Right ventricle myocardium inferior (tissue), 1 donor: Measurements from ENCODE around the gene PARP9. TPM values are rescaled to one million over a fixed set of nuclear protein-coding genes. Genes with fewer than 3 reads are reported as not detected.

Experiments
- ATAC-seq: fragments of 200-7000 bp; cut with Tn5 transposase; one replicate; pipeline ENCODE4 v1.9.1; 2020; ENCODE audit warnings: mild to moderate bottlenecking, moderate library complexity
- DNase-seq: peaks from one replicate; pipeline ENCODE4 v3.0.0; 2021; ENCODE audit errors: missing footprints
- intact Hi-C: fragments of 100-400 bp; cut with DNase I; formaldehyde crosslinking; loops from one replicate; pipeline ENCODE4 v1.11.0; 2022
- long read RNA-seq: library from polyadenylated mRNA; unstranded; transcript quantifications from one replicate; pipeline ENCODE4 v2.0.0, GENCODE V29; 2021
- total RNA-seq: library from RNA; stranded (reverse); fragmentation: NEBNext Ultra II Directional; extraction: Animal tissue kit (Norgen Biotek cat#: 25700); gene quantifications from one replicate; pipeline ENCODE4 v1.2.1, GENCODE V29; 2021
- donor health status: DM: no; HTN: yes; CAD: no; lungs with severe emphysema.

Gene PARP9
- 14.0 TPM for total RNA-seq
- long read RNA-seq, partial matches to known transcripts = 0 of 7 reads
- long read RNA-seq, other reads (novel, unspliced or antisense) = 6 of 7 reads

GRCh38 chr3:122564155-122564912 lies at the start of gene PARP9, which contains the start of gene DTX3L:
Gene PARP9, minus strand, starts transcription at chr3:122564300. Its CDS starts 4,680 bp downstream, at chr3:122559620.
Gene DTX3L, plus strand, starts transcription at chr3:122564338. Its CDS starts 89 bp downstream, at chr3:122564427.
- peak; percentile 93 for DNase-seq
- peak; percentile 97 for ATAC-seq
- intact Hi-C loops = loop anchor here (1.0 to 10.0 kb wide), 2 partner anchors 115 to 230 kb away; partner anchors contain the start of genes HSPBAP1 and SLC49A4

GRCh38 chr3:122612696-122613095 lies 48.6 kb upstream of the PARP9 start:
- intact Hi-C loops = no loop called here
- no peak for DNase-seq
- ATAC-seq = no peak

DNA sequence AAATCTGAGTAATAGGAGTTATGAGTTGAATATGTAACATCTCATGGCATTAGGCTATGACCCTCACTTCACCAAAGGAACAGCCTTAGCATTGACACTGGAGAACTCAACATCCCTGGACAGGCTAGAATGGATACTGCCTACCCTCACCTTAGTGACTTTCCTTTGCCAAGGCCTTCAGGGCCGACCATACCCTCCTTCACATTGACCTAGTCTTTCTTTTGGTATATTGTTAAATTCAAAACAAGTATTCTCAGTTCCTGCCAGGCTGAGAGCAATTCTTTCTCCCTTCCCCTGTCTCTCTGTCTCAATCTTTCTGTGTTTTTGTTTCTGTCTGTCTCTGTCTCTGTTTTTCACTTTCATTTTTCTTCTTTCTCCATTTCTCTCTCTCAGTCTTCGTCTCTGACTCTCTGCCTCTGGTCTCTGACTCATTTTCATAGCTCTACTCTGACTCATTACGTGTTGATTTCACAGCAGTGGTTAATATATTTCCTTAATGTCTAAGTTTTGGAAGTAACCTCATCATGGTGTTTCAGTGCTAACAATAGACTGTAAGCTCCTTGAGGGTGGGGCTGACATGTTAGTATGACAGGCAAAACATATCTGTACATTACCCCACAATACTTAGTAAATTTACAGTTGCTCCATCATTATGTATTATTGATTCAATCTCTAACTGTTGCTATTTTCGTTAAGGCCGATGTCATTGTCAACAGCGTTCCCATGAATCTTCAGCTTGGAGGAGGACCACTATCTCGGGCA lies 45.9 kb upstream of the PARP9 start:
- ATAC-seq (no peak), DNase-seq (no peak)
- intact Hi-C loops = no loop called here

GRCh38 chr3:122608916-122609315 lies 44.8 kb upstream of the PARP9 start:
- no peak for ATAC-seq
- intact Hi-C loops = no loop called here
- no peak for DNase-seq

GRCh38 chr3:122606330-122606729 lies 42.2 kb upstream of the PARP9 start:
- no peak for ATAC-seq
- intact Hi-C loops = no loop called here
- no peak for DNase-seq

- intact Hi-C loops = no loop called here
- DNase-seq = no peak
- no peak for ATAC-seq
Observed at GRCh38 chr3:122603056-122603455, 39.0 kb upstream of the PARP9 start.

GRCh38 chr3:122602011-122602710 lies 38.1 kb upstream of the PARP9 start:
- no peak for DNase-seq
- intact Hi-C loops = no loop called here
- ATAC-seq = no peak

GRCh38 chr3:122598556-122598955 lies 34.5 kb upstream of the PARP9 start:
- DNase-seq = no peak
- no peak for ATAC-seq
- intact Hi-C loops = no loop called here

DNA sequence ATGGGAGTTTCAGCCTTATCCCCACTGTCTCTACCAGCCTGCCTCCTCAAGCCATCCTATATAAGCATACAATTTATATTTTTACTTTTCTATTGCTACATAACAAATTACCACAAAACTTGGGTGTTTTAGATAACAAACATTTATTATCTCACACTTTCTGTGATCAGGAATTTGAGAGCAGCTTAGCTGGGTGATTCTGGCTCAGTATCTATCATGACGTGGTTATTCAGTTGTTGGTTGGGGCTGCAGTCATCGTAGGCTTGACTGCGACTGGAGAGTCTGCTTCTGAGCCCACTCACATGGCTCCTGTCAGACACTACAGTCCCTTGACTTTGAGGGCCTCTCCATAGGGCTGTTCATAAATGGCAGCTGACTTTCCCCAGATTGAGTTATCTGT lies 34.1 kb upstream of the PARP9 start:
- no peak for DNase-seq
- no peak for ATAC-seq
- intact Hi-C loops = no loop called here

DNA sequence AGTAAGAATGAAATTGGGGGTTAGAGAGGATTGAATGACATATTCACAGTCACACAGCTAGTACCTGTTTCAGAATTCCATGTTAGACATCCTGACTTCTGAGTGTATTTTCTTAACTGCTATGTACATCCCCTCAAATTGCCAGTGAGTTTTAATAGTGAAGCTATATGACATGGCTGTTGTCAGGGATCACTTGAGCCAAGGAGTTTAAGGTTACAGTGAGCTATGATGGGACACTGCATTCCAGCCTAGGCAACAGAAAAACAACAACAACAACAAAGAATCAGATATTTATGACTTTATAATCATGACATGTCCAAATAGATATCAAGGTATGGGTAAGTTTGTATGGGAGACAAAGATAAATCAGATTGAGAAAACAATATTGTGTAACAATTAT lies 29.9 kb upstream of the PARP9 start:
- intact Hi-C loops = no loop called here
- ATAC-seq (no peak), DNase-seq (no peak)

DNA sequence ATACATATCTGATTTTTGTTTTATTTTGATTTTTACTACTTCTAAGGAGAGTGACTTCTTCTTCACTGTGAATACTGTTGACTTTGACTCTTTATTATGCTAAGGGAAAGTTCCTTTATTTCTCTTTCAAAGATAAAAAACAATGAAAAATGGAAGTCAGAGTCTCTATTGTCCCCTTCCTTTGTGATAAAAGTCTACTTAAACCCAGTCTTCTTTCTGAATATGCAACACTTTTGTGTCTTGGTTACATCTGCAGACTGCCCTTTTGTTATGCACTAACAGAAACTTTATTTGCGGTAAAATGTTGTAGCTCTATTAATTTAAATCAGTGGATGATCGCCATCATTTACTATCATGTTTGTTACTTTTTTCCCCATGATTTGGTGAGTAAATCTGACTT lies 26.5 kb upstream of the PARP9 start:
- intact Hi-C loops = no loop called here
- ATAC-seq = no peak
- DNase-seq = no peak

- ATAC-seq = no peak
- no peak for DNase-seq
- intact Hi-C loops = no loop called here
Observed at GRCh38 chr3:122589297-122589696, 25.2 kb upstream of the PARP9 start.

GRCh38 chr3:122587572-122587971 lies 23.5 kb upstream of the PARP9 start:
- ATAC-seq = no peak
- intact Hi-C loops = no loop called here
- no peak for DNase-seq

GRCh38 chr3:122586773-122587485 lies 22.8 kb upstream of the PARP9 start:
- DNase-seq (no peak), ATAC-seq (no peak)
- intact Hi-C loops = no loop called here

GRCh38 chr3:122586098-122586497 lies 22.0 kb upstream of the PARP9 start:
- intact Hi-C loops = no loop called here
- no peak for ATAC-seq
- no peak for DNase-seq

DNA sequence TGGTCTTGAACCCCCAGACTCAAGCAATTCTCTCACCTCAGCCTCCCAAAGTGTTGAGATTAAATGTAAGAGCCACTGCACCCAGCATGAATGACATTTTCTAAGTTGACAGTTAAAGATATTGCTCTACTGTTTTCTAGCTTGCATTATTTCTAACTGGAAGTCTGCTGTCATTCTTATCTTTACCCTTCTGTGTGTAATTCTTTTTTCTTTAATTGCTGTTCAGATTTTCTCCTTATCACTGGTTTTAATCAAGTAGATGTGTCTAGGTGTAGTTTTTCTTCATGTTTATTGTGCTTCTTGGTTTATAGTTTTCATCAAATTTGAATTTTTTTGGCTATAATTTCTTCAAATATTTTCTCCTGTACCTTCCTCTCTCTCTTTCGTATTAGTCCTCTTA lies 18.3 kb upstream of the PARP9 start:
- intact Hi-C loops = no loop called here
- no peak for ATAC-seq
- no peak for DNase-seq

DNA sequence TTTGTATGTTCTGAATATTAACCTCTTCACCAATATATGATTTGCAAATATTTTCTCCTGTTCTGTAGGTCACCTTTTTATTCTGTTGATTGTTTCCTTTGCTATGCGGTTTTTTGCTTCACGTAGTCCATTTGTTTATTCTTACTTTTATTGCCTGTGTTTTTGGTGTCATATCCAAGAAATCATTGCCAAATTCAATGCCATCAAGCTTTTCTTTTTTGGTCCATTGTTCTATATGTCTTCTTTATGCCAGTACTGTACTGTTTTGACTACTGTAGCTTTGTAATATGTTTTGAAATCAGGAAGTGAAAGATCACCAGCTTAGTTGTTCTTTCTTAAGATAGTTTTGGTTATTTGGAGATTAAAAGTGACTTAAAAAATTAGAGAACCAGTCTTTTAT lies 17.5 kb upstream of the PARP9 start:
- ATAC-seq (no peak), DNase-seq (no peak)
- intact Hi-C loops = no loop called here

- intact Hi-C loops = no loop called here
- ATAC-seq (no peak), DNase-seq (no peak)
Observed at GRCh38 chr3:122580470-122580869, 16.4 kb upstream of the PARP9 start.
